ENCODE results near the gene CXCL6.
A peak's percentile ranks its signal among the peaks of the same experiment; 100 is the strongest.

Gene CXCL6

DNA sequence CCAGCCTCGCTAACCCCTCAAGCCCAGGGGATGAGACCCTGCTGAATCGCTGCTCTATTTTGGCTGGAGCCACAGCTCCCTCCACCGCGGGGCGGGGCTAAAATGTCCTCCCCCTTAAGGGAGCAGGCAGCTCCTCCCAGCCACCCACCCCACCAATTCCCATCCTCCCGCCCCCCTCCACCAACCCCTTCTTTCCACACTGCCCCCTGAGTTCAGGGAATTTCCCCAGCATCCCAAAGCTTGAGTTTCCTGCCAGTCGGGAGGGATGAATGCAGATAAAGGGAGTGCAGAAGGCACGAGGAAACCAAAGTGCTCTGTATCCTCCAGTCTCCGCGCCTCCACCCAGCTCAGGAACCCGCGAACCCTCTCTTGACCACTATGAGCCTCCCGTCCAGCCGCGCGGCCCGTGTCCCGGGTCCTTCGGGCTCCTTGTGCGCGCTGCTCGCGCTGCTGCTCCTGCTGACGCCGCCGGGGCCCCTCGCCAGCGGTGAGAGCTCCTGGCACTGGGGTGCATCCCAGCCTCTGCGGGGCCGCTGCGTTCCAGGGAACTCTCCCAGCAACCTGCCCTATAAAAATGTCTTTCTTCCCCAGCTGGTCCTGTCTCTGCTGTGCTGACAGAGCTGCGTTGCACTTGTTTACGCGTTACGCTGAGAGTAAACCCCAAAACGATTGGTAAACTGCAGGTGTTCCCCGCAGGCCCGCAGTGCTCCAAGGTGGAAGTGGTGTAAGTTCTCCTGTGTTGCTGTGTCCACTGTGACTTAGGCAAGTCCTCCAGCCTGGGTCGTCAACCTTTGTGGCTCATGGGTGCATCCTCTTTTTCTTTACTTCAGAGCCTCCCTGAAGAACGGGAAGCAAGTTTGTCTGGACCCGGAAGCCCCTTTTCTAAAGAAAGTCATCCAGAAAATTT, at the start of gene CXCL6:
TSS of gene CXCL6 (plus strand) at position 306 of the 907 bp plus-strand sequence. CDS start at position 379, 73 bp downstream.
- peak; percentile 61 for DNase-seq (ENCODE audit: low read depth)

- DNase-seq (ENCODE audit: low read depth) = no peak
Observed at GRCh38 chr4:73788411-73788810, 48.1 kb upstream of the CXCL6 start.

GRCh38 chr4:73798842-73799241, 37.6 kb upstream of the CXCL6 start:
- no peak for DNase-seq (ENCODE audit: low read depth)

- DNase-seq (ENCODE audit: low read depth) = no peak
Observed at GRCh38 chr4:73800206-73800605, 36.3 kb upstream of the CXCL6 start.

DNA sequence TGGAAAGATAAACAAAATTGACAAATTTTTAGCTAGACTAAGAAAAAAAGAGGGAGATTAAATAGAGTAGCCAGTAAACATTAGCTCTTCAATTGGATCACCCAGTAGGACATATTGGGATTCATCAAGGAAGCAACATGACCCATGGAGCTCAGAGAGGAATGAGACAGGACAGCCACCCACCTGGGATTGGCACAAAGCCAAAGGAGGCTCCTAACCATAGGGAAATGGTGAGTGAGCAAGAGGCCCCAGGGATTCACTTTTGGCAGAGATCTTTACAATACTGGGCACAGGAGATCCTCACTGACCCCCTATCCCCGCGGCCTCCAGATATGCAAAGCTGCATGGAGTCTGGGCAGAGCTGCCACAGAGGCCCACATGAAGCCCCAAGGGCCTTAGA, 34.8 kb upstream of the CXCL6 start:
- DNase-seq (ENCODE audit: low read depth) = no peak

- DNase-seq (ENCODE audit: low read depth) = no peak
Observed at GRCh38 chr4:73803213-73803612, 33.3 kb upstream of the CXCL6 start.

GRCh38 chr4:73810191-73810590, 26.3 kb upstream of the CXCL6 start:
- no peak for DNase-seq (ENCODE audit: low read depth)

GRCh38 chr4:73811841-73812240, 24.6 kb upstream of the CXCL6 start:
- no peak for DNase-seq (ENCODE audit: low read depth)

- no peak for DNase-seq (ENCODE audit: low read depth)
Observed at GRCh38 chr4:73814679-73815078, 21.8 kb upstream of the CXCL6 start.

GRCh38 chr4:73815145-73815544, 21.3 kb upstream of the CXCL6 start:
- DNase-seq (ENCODE audit: low read depth) = peak; percentile 24

GRCh38 chr4:73816814-73817213, 19.7 kb upstream of the CXCL6 start:
- peak; percentile 86 for DNase-seq (ENCODE audit: low read depth)

DNA sequence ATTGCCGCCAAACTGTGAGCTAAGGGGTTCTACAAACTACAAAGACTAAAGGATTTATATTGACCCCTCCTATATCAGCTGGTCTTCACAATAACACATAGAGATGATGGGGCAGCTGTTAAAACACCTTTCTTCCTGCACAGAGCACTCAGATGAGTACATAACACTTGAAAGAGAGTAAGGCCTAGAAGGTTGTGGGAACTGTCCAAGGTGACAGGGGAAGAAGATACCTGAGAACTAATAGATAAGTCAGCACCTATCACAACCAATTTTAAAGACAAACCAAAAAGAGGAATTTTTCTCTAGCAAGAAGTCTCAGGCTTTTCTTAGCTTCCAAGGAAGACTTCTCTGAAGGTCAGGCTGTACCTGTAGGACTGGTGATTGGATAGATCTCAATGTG, 19.1 kb upstream of the CXCL6 start:
- DNase-seq (ENCODE audit: low read depth) = no peak

DNA sequence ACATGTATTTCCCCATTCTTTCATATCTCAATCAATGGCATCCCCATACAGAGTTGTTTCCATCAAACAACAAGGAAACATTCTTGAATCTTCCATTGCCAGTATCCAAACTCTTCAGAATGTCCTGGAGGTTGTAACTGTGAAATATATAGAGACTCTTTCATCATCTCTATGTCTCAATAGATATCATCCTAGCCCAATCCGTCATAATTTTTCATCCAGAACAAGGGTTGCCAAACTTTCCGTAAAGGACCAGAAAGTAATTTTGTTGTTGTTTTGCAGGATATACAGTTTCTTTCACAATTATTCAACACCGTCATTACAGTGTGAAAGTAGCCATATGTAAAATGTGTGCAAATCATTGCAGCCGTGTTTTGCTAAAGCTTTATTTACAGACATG, 15.2 kb upstream of the CXCL6 start:
- peak; percentile 46 for DNase-seq (ENCODE audit: low read depth)

- no peak for DNase-seq (ENCODE audit: low read depth)
Observed at GRCh38 chr4:73822389-73822788, 14.1 kb upstream of the CXCL6 start.

DNA sequence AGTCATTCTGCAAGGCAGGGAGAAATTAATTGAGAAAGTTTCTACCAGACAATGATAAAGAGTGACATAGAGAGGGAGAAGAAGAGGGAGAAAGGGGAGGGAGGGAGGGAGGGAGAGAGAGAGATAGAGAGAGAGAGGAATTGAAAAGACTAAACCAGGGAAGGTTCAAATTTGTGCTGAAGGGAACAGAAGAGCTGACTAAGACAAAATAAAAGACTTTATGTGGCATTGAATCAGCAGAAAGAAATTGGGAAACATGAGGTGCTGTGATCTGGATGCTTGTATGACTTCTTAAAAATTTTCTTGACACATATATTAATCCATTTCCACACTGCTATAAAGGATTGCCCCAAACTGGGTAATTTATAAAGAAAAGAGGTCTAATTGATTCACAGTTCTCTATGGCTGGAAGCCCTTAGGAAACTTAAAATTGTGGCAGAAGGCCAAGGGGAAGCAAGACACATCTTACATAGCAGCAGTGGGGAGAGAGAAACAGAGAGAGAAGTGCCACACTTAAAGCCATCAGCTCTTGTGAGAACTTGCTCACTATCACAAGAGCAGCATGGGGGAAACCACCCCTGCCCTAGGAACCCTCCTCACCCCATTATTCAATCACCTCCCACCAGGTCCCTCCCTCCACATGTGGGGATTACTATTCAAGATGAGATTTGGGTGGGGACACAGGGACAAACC, 13.5 kb upstream of the CXCL6 start:
- no peak for DNase-seq (ENCODE audit: low read depth)

GRCh38 chr4:73823760-73824159, 12.7 kb upstream of the CXCL6 start:
- DNase-seq (ENCODE audit: low read depth) = peak; percentile 29

- peak; percentile 55 for DNase-seq (ENCODE audit: low read depth)
Observed at GRCh38 chr4:73828956-73829355, 7.5 kb upstream of the CXCL6 start.

GRCh38 chr4:73831569-73831968, 4.9 kb upstream of the CXCL6 start:
- no peak for DNase-seq (ENCODE audit: low read depth)

GRCh38 chr4:73832651-73833237, 3.7 kb upstream of the CXCL6 start:
- DNase-seq (ENCODE audit: low read depth) = peak; percentile 77

GRCh38 chr4:73839071-73839470, 2.6 kb downstream of the CXCL6 start:
- DNase-seq (ENCODE audit: low read depth) = peak; percentile 60

GRCh38 chr4:73839715-73840114, 3.2 kb downstream of the CXCL6 start:
- DNase-seq (ENCODE audit: low read depth) = no peak

DNA sequence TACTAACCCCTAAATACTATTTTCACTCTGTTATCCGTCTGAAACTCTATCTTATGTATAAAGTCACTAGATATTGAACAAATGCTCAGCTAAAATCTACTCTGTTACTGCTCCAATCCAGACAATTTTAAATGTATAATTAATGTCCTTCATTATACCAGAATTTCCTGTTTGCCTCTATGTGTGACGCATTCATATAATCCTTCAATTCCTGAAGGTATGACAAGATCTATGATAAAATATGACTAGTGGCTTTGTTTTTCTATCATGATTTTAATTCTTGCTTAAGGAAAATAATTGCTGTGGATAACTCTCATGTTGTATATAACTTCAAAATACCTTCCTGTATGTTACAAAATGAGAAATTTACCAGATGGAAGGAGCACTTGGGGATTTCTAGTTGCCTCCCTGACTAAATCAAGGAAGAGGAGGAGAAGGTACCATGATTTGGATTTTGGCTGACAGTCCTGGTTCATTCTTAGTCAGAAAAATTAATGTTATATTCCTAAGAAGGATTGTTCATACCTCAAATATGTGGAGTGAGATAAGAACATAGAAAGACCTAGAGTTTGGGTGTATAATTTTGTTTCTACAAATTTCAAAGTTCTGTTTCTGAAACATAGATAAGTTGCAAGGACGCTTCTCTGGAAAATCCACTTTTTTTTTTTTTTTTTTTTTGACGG, 4.9 kb downstream of the CXCL6 start:
- DNase-seq (ENCODE audit: low read depth) = peak; percentile 92
